ENCODE measurements around the gene SORL1. TPM values are rescaled to one million over a fixed set of nuclear protein-coding genes. Genes with fewer than 3 reads are reported as not detected.

SORL1 gene
- total RNA-seq, 4 donors from 2014 or later = 12.1 to 42.8 (median 21.0) TPM

DNA sequence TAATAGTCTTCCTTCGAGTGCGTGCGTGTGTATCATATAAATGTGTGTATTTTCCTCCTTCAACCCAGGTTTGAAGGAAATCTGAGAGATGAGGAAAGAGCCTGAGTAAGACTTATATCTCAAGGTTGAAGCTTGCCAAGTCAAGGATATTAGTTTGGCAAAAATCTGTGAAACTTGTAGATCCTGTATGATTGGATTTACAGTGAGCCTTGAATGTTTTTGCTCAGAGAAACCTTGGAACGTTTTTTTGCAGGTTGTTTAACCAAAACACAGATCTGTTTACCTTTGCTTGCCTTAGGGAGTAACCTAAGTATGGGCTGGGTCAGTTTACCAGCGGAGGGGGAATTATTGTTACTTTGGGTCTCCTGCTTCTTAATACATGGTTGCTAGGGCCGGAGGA is 36.5 kb downstream of the SORL1 start:
- Histone ChIP-seq H3K9me3 (no peaks in the 10 kb centered on the region), H3K4me3 (no peak overlapping the region), H3K27ac (no peak overlapping the region), H3K36me3 (no peaks in the 10 kb centered on the region), H3K27me3 (no peaks in the 10 kb centered on the region), H3K4me1 (no peaks in the 10 kb centered on the region)
- WGBS = 70% methylated on average over 6 of the region's 6 CpGs
- DNase-seq (ENCODE audit: low spot score in 2 of 2) = no peak
- TF ChIP-seq EP300 (IDR thresholded peaks at IDR 0.05) (no peak), POLR2A (IDR thresholded peaks at IDR 0.05) (no peak), POLR2AphosphoS5 (IDR thresholded peaks at IDR 0.05) (no peak)
- TF ChIP-seq, protein P1, sequence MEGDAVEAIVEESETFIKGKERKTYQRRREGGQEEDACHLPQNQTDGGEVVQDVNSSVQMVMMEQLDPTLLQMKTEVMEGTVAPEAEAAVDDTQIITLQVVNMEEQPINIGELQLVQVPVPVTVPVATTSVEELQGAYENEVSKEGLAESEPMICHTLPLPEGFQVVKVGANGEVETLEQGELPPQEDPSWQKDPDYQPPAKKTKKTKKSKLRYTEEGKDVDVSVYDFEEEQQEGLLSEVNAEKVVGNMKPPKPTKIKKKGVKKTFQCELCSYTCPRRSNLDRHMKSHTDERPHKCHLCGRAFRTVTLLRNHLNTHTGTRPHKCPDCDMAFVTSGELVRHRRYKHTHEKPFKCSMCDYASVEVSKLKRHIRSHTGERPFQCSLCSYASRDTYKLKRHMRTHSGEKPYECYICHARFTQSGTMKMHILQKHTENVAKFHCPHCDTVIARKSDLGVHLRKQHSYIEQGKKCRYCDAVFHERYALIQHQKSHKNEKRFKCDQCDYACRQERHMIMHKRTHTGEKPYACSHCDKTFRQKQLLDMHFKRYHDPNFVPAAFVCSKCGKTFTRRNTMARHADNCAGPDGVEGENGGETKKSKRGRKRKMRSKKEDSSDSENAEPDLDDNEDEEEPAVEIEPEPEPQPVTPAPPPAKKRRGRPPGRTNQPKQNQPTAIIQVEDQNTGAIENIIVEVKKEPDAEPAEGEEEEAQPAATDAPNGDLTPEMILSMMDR (IDR thresholded peaks at IDR 0.05) = no peak

DNA sequence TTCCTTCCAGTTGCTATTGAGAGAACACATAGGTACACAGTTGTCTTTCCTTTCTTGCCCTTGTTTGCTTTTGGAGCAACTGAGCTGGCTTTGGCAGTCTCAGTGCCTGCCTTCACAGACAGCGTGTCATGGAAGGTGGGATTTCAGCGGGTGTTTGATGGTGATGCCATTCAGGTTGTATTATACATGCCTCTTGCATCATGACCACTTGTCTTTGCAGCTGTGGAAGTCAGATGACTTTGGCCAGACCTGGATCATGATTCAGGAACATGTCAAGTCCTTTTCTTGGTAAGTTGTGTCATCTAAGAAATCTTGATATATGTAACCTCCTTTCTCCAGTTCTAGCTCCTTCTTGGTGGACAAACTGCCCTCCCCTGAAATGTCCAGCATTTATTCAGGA is 37.7 kb downstream of the SORL1 start:
- TF ChIP-seq, protein P1 (IDR thresholded peaks at IDR 0.05) = no peak
- TF ChIP-seq EP300 (IDR thresholded peaks at IDR 0.05) (no peak), POLR2AphosphoS5 (IDR thresholded peaks at IDR 0.05) (no peak), POLR2A (IDR thresholded peaks at IDR 0.05) (no peak)
- H3K4me1 ChIP-seq = peaks cover 2% of the 10 kb centered on the region
- 98% methylated on average over 2 of the region's 2 CpGs for WGBS
- H3K9me3 ChIP-seq = no peaks in the 10 kb centered on the region
- H3K27ac ChIP-seq = no peak overlapping the region
- H3K36me3 ChIP-seq = no peaks in the 10 kb centered on the region
- no peaks in the 10 kb centered on the region for H3K27me3 ChIP-seq
- DNase-seq (ENCODE audit: low spot score in 2 of 2) = no peak
- no peak overlapping the region for H3K4me3 ChIP-seq

DNA sequence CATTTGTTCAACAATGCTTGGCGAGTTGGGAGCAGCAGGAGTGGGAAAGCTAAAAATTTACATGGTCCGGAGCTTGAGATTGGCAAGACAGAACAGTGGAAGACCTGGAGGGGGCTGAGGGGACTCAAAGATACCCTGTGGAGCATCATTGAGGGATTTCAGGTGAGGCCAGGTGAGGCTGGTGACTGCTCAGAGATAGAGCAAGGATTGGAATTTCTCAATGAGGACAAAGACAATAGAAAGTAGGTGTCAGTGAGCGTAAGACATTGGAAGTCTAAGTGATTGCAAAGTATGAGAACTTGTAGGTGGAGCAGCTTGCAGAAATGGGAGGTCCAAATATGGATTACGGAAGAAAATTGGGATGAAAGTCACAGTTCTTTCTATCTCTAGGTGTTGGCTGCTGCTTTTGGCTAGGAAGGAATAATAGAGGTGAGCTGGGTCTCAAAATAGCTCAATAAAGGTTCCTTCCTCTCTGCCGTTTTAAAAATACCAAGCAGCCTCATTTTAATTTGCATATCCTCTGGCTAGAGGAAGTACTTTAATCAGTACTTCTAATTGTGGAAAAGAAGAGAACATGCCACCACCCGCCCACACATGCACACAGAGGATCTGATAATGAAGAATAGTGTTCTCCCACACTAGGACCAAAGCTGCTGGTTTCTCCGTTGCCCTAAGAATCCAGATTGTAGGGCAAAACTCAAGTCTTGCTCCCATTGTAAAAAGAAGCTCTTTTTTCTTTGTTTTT is 42.4 kb downstream of the SORL1 start:
- WGBS = 49% methylated on average over 7 of the region's 7 CpGs
- no peak for DNase-seq (ENCODE audit: low spot score in 2 of 2)
- no peak for TF ChIP-seq EP300 (IDR thresholded peaks at IDR 0.05)
- no peak for TF ChIP-seq POLR2A (IDR thresholded peaks at IDR 0.05)
- TF ChIP-seq, protein P1 (IDR thresholded peaks at IDR 0.05) = no peak
- TF ChIP-seq POLR2AphosphoS5 (IDR thresholded peaks at IDR 0.05) = no peak
- Histone ChIP-seq H3K27me3 (no peaks in the 10 kb centered on the region), H3K27ac (no peak overlapping the region), H3K36me3 (no peaks in the 10 kb centered on the region), H3K9me3 (no peaks in the 10 kb centered on the region), H3K4me3 (no peak overlapping the region), H3K4me1 (peaks cover 4% of the 10 kb centered on the region)

DNA sequence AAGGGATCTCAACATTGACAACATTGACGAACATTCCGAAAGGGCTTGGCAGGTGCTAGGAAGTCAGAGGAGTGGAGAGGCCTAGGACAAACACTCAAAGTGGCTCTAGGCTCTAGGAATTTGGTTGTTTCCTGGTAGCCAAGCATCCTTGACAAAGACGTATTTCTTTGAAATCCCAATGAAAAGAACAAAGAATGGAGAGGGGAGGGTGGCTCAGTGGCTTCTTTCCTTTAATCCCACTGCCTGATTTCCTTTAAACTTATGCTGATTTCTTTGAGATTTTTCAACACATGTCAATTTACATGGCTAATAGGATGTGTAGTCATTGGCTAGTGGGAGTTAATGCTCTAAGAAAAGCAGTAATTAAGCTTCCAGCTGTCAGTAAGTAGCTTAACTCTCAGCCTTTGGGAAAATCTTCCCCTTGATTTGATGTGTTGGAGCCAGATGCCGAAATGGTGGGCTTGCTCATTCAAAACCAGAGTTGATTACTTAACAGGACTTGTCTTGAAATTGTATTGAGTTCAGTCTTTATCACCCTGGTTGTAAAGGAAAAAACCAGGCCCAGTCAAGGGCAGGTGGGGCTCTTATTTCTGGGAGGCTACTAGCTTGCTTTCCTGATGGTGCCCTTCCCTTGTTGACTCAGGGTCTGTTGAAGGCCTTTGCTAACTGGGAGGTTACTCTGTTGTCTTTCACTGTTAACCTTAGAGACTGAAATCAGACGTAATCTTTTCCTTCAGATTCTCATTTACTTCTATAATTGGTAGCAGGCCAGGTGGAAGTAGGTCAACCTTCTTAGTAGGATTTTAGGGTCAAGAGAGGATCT is 45.3 kb downstream of the SORL1 start:
- Histone ChIP-seq H3K9me3 (no peaks in the 10 kb centered on the region), H3K4me1 (peaks cover 4% of the 10 kb centered on the region), H3K27ac (no peak overlapping the region), H3K4me3 (no peak overlapping the region), H3K27me3 (no peaks in the 10 kb centered on the region), H3K36me3 (no peaks in the 10 kb centered on the region)
- no peak for DNase-seq (ENCODE audit: low spot score in 2 of 2)
- TF ChIP-seq EP300 (IDR thresholded peaks at IDR 0.05) = no peak
- TF ChIP-seq, protein P1 (IDR thresholded peaks at IDR 0.05) = no peak
- TF ChIP-seq POLR2A (IDR thresholded peaks at IDR 0.05) = no peak
- no peak for TF ChIP-seq POLR2AphosphoS5 (IDR thresholded peaks at IDR 0.05)
- WGBS = 76% methylated on average over 5 of the region's 5 CpGs

DNA sequence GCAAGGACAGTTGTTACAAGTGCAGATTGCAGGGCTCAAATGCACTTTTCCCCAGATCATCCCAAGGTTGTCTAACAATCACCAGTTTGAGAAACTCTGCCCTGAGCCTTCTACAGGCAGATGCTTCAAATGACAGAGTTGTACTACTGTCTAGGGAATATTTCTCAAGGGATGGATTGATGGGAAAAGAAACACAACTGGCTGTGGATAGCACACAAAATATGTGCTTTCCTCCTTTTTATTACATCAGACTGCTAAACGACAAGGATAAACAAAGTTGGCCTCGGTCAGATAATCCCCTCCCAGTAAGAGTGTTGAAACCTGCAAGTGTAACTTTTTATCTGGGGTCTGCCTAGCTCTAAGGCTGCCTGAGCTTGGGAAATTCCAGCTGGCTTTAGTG is 47.3 kb downstream of the SORL1 start:
- H3K27me3 ChIP-seq = no peaks in the 10 kb centered on the region
- WGBS = 48% methylated on average over 2 of the region's 2 CpGs
- no peak overlapping the region for H3K27ac ChIP-seq
- H3K4me3 ChIP-seq = no peak overlapping the region
- peaks cover 4% of the 10 kb centered on the region for H3K4me1 ChIP-seq
- H3K9me3 ChIP-seq = no peaks in the 10 kb centered on the region
- TF ChIP-seq, protein P1 (IDR thresholded peaks at IDR 0.05) = no peak
- no peak for TF ChIP-seq POLR2AphosphoS5 (IDR thresholded peaks at IDR 0.05)
- no peak for TF ChIP-seq EP300 (IDR thresholded peaks at IDR 0.05)
- no peak for TF ChIP-seq POLR2A (IDR thresholded peaks at IDR 0.05)
- no peaks in the 10 kb centered on the region for H3K36me3 ChIP-seq
- DNase-seq (ENCODE audit: low spot score in 2 of 2) = no peak

All from suprapubic skin (tissue), 4 donors.